Ishikawa (cell line): ENCODE results near the gene SRPK2.

ENCODE experiments used
- CEBPB ChIP-seq: IDR thresholded peaks from 2 replicates; pipeline ENCODE4 v1.6.1; 2012
- EGR1 ChIP-seq: IDR thresholded peaks from 2 replicates; pipeline ENCODE4 v1.6.1; 2012
- EP300 ChIP-seq: IDR thresholded peaks from 2 replicates; pipeline ENCODE4 v1.6.1; 2012; ENCODE audit warnings: borderline replicate concordance
- NFIC ChIP-seq: IDR thresholded peaks from 2 replicates; pipeline ENCODE4 v1.6.1; 2012
- RAD21 ChIP-seq: IDR thresholded peaks from 2 replicates; pipeline ENCODE4 v1.6.1; 2012; ENCODE audit warnings: low read depth
- TAF1 ChIP-seq: IDR thresholded peaks from 2 replicates; pipeline ENCODE4 v1.6.1; 2012; ENCODE audit warnings: low read depth, mild to moderate bottlenecking
- TF ChIP-seq, protein P1 (sequence below): IDR thresholded peaks from 2 replicates; pipeline ENCODE4 v1.6.1; 2012; ENCODE audit warnings: low read depth, mild to moderate bottlenecking

DNA sequence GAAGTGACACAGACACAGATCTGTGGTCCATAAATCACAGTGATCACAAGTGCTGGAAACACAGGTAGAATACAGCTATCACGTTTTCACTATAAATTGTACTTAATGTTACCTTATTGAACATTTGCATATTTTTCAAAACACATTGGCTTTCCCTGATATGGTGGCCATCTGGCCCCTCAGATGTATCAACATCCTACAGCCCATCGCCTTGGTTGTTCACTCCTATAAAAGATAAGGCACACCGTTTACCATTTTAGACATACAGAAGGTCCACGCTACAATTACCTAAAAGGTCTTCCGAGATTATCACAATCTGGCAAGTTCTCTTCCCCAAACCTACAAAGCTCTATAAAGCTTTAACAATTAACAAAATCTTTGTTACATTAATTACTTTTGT is 91.4 kb downstream of the SRPK2 start:
- TF ChIP-seq NFIC (no peak), RAD21 (no peak), EP300 (no peak), TAF1 (no peak), EGR1 (no peak), CEBPB (no peak)
- TF ChIP-seq, protein P1, sequence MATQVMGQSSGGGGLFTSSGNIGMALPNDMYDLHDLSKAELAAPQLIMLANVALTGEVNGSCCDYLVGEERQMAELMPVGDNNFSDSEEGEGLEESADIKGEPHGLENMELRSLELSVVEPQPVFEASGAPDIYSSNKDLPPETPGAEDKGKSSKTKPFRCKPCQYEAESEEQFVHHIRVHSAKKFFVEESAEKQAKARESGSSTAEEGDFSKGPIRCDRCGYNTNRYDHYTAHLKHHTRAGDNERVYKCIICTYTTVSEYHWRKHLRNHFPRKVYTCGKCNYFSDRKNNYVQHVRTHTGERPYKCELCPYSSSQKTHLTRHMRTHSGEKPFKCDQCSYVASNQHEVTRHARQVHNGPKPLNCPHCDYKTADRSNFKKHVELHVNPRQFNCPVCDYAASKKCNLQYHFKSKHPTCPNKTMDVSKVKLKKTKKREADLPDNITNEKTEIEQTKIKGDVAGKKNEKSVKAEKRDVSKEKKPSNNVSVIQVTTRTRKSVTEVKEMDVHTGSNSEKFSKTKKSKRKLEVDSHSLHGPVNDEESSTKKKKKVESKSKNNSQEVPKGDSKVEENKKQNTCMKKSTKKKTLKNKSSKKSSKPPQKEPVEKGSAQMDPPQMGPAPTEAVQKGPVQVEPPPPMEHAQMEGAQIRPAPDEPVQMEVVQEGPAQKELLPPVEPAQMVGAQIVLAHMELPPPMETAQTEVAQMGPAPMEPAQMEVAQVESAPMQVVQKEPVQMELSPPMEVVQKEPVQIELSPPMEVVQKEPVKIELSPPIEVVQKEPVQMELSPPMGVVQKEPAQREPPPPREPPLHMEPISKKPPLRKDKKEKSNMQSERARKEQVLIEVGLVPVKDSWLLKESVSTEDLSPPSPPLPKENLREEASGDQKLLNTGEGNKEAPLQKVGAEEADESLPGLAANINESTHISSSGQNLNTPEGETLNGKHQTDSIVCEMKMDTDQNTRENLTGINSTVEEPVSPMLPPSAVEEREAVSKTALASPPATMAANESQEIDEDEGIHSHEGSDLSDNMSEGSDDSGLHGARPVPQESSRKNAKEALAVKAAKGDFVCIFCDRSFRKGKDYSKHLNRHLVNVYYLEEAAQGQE: no peak
